Endothelial cell of umbilical vein (primary cell): ENCODE measurements around the gene OTX2. TPM values are rescaled to one million over a fixed set of nuclear protein-coding genes. Genes with fewer than 3 reads are reported as not detected.

Experiments
- BruUV-seq: library from RNA; stranded (reverse); fragments of 400-500 nt; replicated peaks from 2 replicates; lab custom pipeline; 2021; lab: Mats Ljungman, UMichigan
- CTCF ChIA-PET: fragments of 300-600, 350-600 bp; sonication (Branson Sonifier 250); formaldehyde crosslinking; loops from one replicate; lab custom pipeline; 2021; ENCODE audit warnings: antibody characterized with exemption, inconsistent platforms; lab: Charles Lee
- POLR2A ChIA-PET: fragments of 300-600, 350-600 bp; sonication (Branson Sonifier 250); formaldehyde crosslinking; loops from one replicate; lab custom pipeline; 2021; ENCODE audit warnings: antibody characterized with exemption, inconsistent platforms; lab: Charles Lee
- DNase-seq: peaks from one replicate; pipeline ENCODE4 v3.0.0-alpha.2; 2011; ENCODE audit warnings: low read depth, low spot score
- FAIRE-seq: peaks from 2 replicates; lab custom pipeline; 2011; peaks lifted over from hg19 to GRCh38; lab: Jason Lieb, UNC
- H2AFZ ChIP-seq: 2 replicates; pipeline ENCODE4 v1.6.0; 2012; ENCODE audit warnings: low read depth, low read length, control low read depth, inconsistent platforms
- H3K27ac ChIP-seq: 2 replicates; pipeline ENCODE4 v1.5.1; 2011; ENCODE audit warnings: low read depth, mild to moderate bottlenecking, control low read depth, low read length, moderate library complexity; ENCODE audit not compliant: insufficient read depth
- H3K27me3 ChIP-seq, 2 experiments: 2 replicates each; pipeline versions ENCODE4 v1.6.0 to v1.6.1; 2011; ENCODE audit warnings: low read length in 2 of 2, mixed read lengths in 1 of 2; ENCODE audit not compliant: control insufficient read depth in 2 of 2, insufficient read depth in 2 of 2
- H3K36me3 ChIP-seq, 2 experiments: 2 replicates in 1 of 2; 3 replicates in 1 of 2; pipeline ENCODE4 v1.5.1; 2011; ENCODE audit warnings: low read length in 2 of 2, mild to moderate bottlenecking in 1 of 2, moderate library complexity in 1 of 2; ENCODE audit not compliant: control insufficient read depth in 2 of 2, insufficient read depth in 2 of 2; ENCODE audit errors: extremely low read depth in 1 of 2
- H3K4me1 ChIP-seq: 3 replicates; pipeline ENCODE4 v1.5.1; 2011; ENCODE audit warnings: mild to moderate bottlenecking, low read length; ENCODE audit not compliant: control insufficient read depth, insufficient read depth; ENCODE audit errors: extremely low read depth
- H3K4me2 ChIP-seq: 2 replicates; pipeline ENCODE4 v1.6.1; 2011; ENCODE audit warnings: low read length, control low read depth, mixed read lengths; ENCODE audit not compliant: insufficient read depth
- H3K4me3 ChIP-seq, 3 experiments: fragments of 200-600 bp in 1 of 3; sonication (generic), shearing (Covaris generic) in 1 of 3; replicated peaks in 1 of 3; 2 replicates each; pipeline ENCODE4 v1.5.1; 2011 to 2016; ENCODE audit warnings: control low read depth in 3 of 3, low read length in 3 of 3, mild to moderate bottlenecking in 2 of 3, inconsistent platforms in 1 of 3, low read depth in 1 of 3, moderate library complexity in 1 of 3; ENCODE audit not compliant: insufficient read depth in 1 of 3
- H3K79me2 ChIP-seq: 2 replicates; pipeline ENCODE4 v1.6.0; 2012; ENCODE audit warnings: low read length, inconsistent platforms; ENCODE audit not compliant: control insufficient read depth, insufficient read depth
- H3K9ac ChIP-seq: replicated peaks from 2 replicates; pipeline ENCODE3; 2011; ENCODE audit warnings: low read length, control low read depth; ENCODE audit not compliant: insufficient read depth; ENCODE audit errors: extremely low read depth
- H3K9me1 ChIP-seq: replicated peaks from 3 replicates; pipeline ENCODE4 v1.6.0; 2011; ENCODE audit warnings: mild to moderate bottlenecking, low read length; ENCODE audit not compliant: control insufficient read depth, insufficient read depth; ENCODE audit errors: extremely low read depth
- H3K9me3 ChIP-seq: replicated peaks from 2 replicates; pipeline ENCODE4 v1.5.1; 2012; ENCODE audit warnings: low read length, inconsistent platforms; ENCODE audit not compliant: control insufficient read depth, insufficient read depth
- H4K20me1 ChIP-seq: replicated peaks from 2 replicates; pipeline ENCODE3; 2011; ENCODE audit warnings: mild to moderate bottlenecking, low read length; ENCODE audit not compliant: control insufficient read depth, insufficient read depth; ENCODE audit errors: extremely low read depth
- EZH2 ChIP-seq: IDR thresholded peaks from 2 replicates; pipeline ENCODE4 v1.6.1; 2012; ENCODE audit warnings: borderline replicate concordance, low read depth, mild to moderate bottlenecking, moderate library complexity, low read length, inconsistent platforms; ENCODE audit not compliant: severe bottlenecking
- FOS ChIP-seq: IDR thresholded peaks from 2 replicates; pipeline ENCODE4 v1.6.1; 2011; ENCODE audit warnings: mild to moderate bottlenecking, low read length, moderate library complexity, borderline replicate concordance; ENCODE audit not compliant: insufficient read depth
- GATA2 ChIP-seq: IDR thresholded peaks from 2 replicates; pipeline ENCODE4 v1.7.0; 2011; ENCODE audit warnings: low read depth, mild to moderate bottlenecking, moderate library complexity, mixed read lengths, low read length; ENCODE audit not compliant: insufficient read length, insufficient read depth
- JUN ChIP-seq: IDR thresholded peaks from 2 replicates; pipeline ENCODE4 v1.6.1; 2011; ENCODE audit warnings: borderline replicate concordance, low read depth; ENCODE audit not compliant: insufficient read length, insufficient read depth
- MYC ChIP-seq: IDR thresholded peaks from one replicate; pipeline ENCODE4 v1.6.1; 2011; ENCODE audit warnings: mild to moderate bottlenecking, low read depth, low read length
- POLR2A ChIP-seq: IDR thresholded peaks from 2 replicates; pipeline ENCODE4 v1.6.1; 2012; ENCODE audit warnings: low read depth, mild to moderate bottlenecking, control low read depth, low read length
- POLR2AphosphoS5 ChIP-seq: IDR thresholded peaks from 2 replicates; pipeline ENCODE4 v1.6.1; 2012; ENCODE audit warnings: low read depth, mild to moderate bottlenecking, control low read depth, low read length, moderate library complexity; ENCODE audit not compliant: insufficient read depth
- dilution Hi-C: fragments of 300-500 bp; cut with MboI; formaldehyde crosslinking; loops from one replicate; pipeline ENCODE4 v1.15.0; 2019; ENCODE audit warnings: low sequenced_read_pairs; ENCODE audit not compliant: extremely low pct_ligation_motif_present
- intact Hi-C: fragments of 100-400 bp; cut with micrococcal nuclease; formaldehyde crosslinking; loops from one replicate; pipeline ENCODE4 v1.10.0; 2022
- polyA plus RNA-seq, 4 experiments: library from polyadenylated mRNA; depleted of rRNA in 3 of 4; stranded (reverse) in 3 of 4; unstranded in 1 of 4; fragments of >200 nt; gene quantifications; 2 replicates each; pipeline versions ENCODE4 v1.2.1 to v1.2.3, GENCODE V29; 2011 to 2012; ENCODE audit warnings: missing spikeins in 1 of 4
- total RNA-seq: library from RNA; stranded (reverse); gene quantifications from 2 replicates; pipeline ENCODE4 v1.2.3, GENCODE V29; 2021
- TF ChIP-seq, protein P1 (sequence below): IDR thresholded peaks from 2 replicates; pipeline ENCODE4 v1.6.1; 2011; ENCODE audit not compliant: insufficient read depth, insufficient read length
- TF ChIP-seq, protein P2 (sequence below), 2 donors: IDR thresholded peaks; 1 replicate in 1 of 2; 2 replicates in 1 of 2; pipeline ENCODE4 v1.5.1; 2011; ENCODE audit warnings: low read length in 2 of 2, mild to moderate bottlenecking in 2 of 2, moderate library complexity in 2 of 2, control low read depth in 1 of 2, inconsistent platforms in 1 of 2, low read depth in 1 of 2; ENCODE audit not compliant: insufficient read depth in 1 of 2; ENCODE audit errors: extremely low read depth in 1 of 2

OTX2 gene
- total and polyA plus RNA-seq, 2 donors (not counting 3 experiments of a cell fraction or from before 2014, with no cell fraction given), result not detected

DNA sequence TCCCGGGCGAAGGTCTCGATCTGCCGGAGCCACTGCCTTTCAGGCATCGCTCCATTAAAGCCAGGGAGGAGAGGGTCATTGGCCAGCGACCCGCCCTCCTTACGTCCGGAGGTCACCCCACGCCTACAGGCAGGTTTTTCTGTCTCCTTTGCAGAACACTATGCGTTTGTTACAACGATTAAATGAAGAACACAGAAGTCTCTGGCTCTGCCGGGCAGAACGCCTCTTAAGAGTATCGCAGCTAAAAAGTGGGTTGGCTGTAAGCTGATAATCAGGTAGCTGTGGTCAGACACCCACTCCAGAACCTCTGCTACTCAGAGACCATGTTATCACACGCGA, 15.0 kb downstream of the OTX2 start:
- H3K36me3 ChIP-seq, result no peaks in the 10 kb centered on the region
- no peak overlapping the region for H3K27ac ChIP-seq
- no peaks in the 10 kb centered on the region for H4K20me1 ChIP-seq
- dilution Hi-C loops, result no loop called here
- TF ChIP-seq, protein P1, sequence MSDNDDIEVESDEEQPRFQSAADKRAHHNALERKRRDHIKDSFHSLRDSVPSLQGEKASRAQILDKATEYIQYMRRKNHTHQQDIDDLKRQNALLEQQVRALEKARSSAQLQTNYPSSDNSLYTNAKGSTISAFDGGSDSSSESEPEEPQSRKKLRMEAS, result no peak
- no peak for TF ChIP-seq FOS
- TF ChIP-seq EZH2, result no peak
- no peak for TF ChIP-seq POLR2A
- TF ChIP-seq, protein P2, sequence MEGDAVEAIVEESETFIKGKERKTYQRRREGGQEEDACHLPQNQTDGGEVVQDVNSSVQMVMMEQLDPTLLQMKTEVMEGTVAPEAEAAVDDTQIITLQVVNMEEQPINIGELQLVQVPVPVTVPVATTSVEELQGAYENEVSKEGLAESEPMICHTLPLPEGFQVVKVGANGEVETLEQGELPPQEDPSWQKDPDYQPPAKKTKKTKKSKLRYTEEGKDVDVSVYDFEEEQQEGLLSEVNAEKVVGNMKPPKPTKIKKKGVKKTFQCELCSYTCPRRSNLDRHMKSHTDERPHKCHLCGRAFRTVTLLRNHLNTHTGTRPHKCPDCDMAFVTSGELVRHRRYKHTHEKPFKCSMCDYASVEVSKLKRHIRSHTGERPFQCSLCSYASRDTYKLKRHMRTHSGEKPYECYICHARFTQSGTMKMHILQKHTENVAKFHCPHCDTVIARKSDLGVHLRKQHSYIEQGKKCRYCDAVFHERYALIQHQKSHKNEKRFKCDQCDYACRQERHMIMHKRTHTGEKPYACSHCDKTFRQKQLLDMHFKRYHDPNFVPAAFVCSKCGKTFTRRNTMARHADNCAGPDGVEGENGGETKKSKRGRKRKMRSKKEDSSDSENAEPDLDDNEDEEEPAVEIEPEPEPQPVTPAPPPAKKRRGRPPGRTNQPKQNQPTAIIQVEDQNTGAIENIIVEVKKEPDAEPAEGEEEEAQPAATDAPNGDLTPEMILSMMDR (IDR thresholded peaks at IDR 0.05; ENCODE audit: extremely low read depth in 1 of 2, insufficient read depth in 1 of 2, low read depth in 1 of 2, low read length in 2 of 2), result no peak
- no peak for TF ChIP-seq JUN
- TF ChIP-seq POLR2AphosphoS5, result no peak
- no peak for TF ChIP-seq MYC
- no peak for TF ChIP-seq GATA2
- no peak overlapping the region for H3K9ac ChIP-seq
- no peaks in the 10 kb centered on the region for H3K79me2 ChIP-seq
- H3K9me3 ChIP-seq, result no peaks in the 10 kb centered on the region
- no peaks in the 10 kb centered on the region for H3K4me1 ChIP-seq
- no peak for FAIRE-seq
- H3K9me1 ChIP-seq, result no peaks in the 10 kb centered on the region
- no peak overlapping the region for H2AFZ ChIP-seq
- DNase-seq, result no peak
- H3K27me3 ChIP-seq, result peaks cover 62 to 73% of the 10 kb centered on the region in 2 experiments
- intact Hi-C loops, result no loop called here
- CTCF ChIA-PET, result no interaction called here
- H3K4me3 ChIP-seq, result no peak overlapping the region
- H3K4me2 ChIP-seq, result no peak overlapping the region
- no TSS peak for BruUV-seq
- POLR2A ChIA-PET, result no interaction called here
